Gastroesophageal sphincter (tissue), 3 donors: ENCODE data around the gene SLX9.

Experiments
- CTCF ChIP-seq, 4 experiments: fragments of 200-600 bp in 2 of 4; fragments of 450-650 bp in 2 of 4; sonication (generic) in 1 of 4; IDR thresholded peaks; one replicate each; pipeline ENCODE4 v1.5.1; 2017 to 2019; ENCODE audit warnings: antibody characterized with exemption in 4 of 4, mild to moderate bottlenecking in 2 of 4, moderate library complexity in 2 of 4
- EP300 ChIP-seq: sonication (generic); formaldehyde crosslinking; IDR thresholded peaks from one replicate; pipeline ENCODE4 v1.6.1; 2017; ENCODE audit warnings: antibody characterized with exemption, mild to moderate bottlenecking
- POLR2A ChIP-seq, 2 donors: fragments of 450-650 bp; IDR thresholded peaks; one replicate each; pipeline ENCODE4 v1.6.1; 2017; ENCODE audit warnings: antibody characterized with exemption in 2 of 2, mild to moderate bottlenecking in 2 of 2, moderate library complexity in 1 of 2
- POLR2AphosphoS5 ChIP-seq: sonication (generic); formaldehyde crosslinking; IDR thresholded peaks from one replicate; pipeline ENCODE4 v1.6.1; 2017; ENCODE audit warnings: antibody characterized with exemption

GRCh38 chr21:45004481-45005247 lies 64.8 kb downstream of the SLX9 start:
- TF ChIP-seq CTCF (IDR thresholded peaks at IDR 0.05): no peak
- TF ChIP-seq POLR2A (IDR thresholded peaks at IDR 0.05): no peak
- no peak for TF ChIP-seq EP300
- TF ChIP-seq POLR2AphosphoS5: no peak
